ENCODE data around the gene CUBN. TPM values are rescaled to one million over a fixed set of nuclear protein-coding genes. Genes with fewer than 3 reads are reported as not detected.

The CUBN gene
- total RNA-seq, 3 donors from 2014 or later = 0.31 to 1.9 (median 0.38) TPM

DNA sequence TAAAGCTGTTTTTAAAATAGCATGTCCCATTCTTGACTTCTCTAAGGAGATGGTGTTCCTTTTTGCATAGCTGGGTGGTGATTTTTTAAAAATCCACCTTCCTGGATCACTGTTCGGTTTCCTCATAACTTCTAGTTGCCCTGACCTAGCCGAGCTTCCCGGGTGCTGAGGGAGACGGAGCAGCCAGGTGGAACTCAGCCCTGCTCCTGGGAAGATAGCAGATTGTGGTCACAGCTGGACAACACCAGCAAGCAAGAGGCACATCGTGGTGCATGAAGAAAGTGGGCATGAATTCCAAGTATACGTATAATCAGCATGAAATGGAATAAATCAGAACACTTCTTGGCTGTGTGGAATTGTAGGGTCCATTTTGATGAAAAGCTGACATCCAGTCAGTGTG is 238.9 kb downstream of the CUBN start:
- intact Hi-C loops (cut with DNase I, micrococcal nuclease) = no loop called here
- Histone ChIP-seq H3K4me1 (ENCODE audit: low read depth) (no peaks in the 10 kb centered on the region), H3K36me3 (ENCODE audit: low read depth) (no peaks in the 10 kb centered on the region), H3K9me3 (no peaks in the 10 kb centered on the region), H3K4me3 (no peak overlapping the region)
- ATAC-seq (no peak), DNase-seq (no peak)
- TF ChIP-seq, protein P1, sequence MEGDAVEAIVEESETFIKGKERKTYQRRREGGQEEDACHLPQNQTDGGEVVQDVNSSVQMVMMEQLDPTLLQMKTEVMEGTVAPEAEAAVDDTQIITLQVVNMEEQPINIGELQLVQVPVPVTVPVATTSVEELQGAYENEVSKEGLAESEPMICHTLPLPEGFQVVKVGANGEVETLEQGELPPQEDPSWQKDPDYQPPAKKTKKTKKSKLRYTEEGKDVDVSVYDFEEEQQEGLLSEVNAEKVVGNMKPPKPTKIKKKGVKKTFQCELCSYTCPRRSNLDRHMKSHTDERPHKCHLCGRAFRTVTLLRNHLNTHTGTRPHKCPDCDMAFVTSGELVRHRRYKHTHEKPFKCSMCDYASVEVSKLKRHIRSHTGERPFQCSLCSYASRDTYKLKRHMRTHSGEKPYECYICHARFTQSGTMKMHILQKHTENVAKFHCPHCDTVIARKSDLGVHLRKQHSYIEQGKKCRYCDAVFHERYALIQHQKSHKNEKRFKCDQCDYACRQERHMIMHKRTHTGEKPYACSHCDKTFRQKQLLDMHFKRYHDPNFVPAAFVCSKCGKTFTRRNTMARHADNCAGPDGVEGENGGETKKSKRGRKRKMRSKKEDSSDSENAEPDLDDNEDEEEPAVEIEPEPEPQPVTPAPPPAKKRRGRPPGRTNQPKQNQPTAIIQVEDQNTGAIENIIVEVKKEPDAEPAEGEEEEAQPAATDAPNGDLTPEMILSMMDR (IDR thresholded peaks at IDR 0.05) = no peak

DNA sequence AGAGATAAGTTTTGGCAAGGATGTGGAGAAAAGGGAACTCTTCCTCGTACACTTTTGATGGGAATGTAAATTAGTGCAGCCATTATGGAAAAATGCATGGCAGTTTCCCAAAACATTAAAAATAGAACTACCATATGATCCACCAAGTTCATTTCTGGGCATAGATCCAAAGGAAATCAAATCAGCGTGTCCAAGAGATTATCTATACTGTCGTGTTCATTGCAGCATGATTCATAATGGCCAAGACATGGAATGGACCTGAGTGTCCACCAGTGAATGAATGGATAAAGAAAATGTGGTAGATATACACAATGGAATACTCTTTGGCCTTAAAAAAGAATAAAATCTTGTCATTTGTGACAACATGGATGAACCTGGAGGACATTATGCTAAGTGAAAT is 242.0 kb downstream of the CUBN start:
- DNase-seq (no peak), ATAC-seq (no peak)
- intact Hi-C loops (cut with DNase I, micrococcal nuclease) = no loop called here
- no peaks in the 10 kb centered on the region for H3K9me3 ChIP-seq
- H3K4me1 ChIP-seq (ENCODE audit: low read depth) = no peaks in the 10 kb centered on the region
- H3K36me3 ChIP-seq (ENCODE audit: low read depth) = no peaks in the 10 kb centered on the region
- no peak overlapping the region for H3K4me3 ChIP-seq
- TF ChIP-seq, protein P1 (IDR thresholded peaks at IDR 0.05) = no peak

DNA sequence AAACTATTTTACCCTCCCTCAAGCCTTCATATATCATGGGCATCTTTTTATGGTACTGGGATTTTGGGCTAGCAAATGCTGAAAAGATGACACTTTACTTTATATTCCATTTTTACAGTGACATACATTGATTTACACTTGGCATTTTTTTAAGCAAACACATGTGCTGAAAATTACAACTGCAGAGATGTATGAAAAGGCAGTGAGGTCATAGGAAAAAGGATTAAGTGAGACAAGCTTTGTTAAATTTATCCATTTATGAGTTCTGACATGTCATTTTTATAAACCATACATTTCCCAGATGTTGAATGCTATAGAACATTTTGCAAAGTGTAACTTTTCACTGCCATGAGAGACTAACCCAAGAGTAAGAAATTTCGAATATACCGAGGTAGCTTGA is 243.6 kb downstream of the CUBN start:
- TF ChIP-seq, protein P1 (IDR thresholded peaks at IDR 0.05) = no peak
- Histone ChIP-seq H3K4me3 (no peak overlapping the region), H3K4me1 (ENCODE audit: low read depth) (no peaks in the 10 kb centered on the region), H3K36me3 (ENCODE audit: low read depth) (no peaks in the 10 kb centered on the region), H3K9me3 (no peaks in the 10 kb centered on the region)
- no peak for ATAC-seq
- DNase-seq = no peak
- intact Hi-C loops (cut with DNase I, micrococcal nuclease) = no loop called here

GRCh38 chr10:16884497-16884896 is 245.1 kb downstream of the CUBN start:
- ATAC-seq = no peak
- no peak for DNase-seq
- intact Hi-C loops (cut with DNase I, micrococcal nuclease) = no loop called here
- H3K36me3 ChIP-seq (ENCODE audit: low read depth) = no peaks in the 10 kb centered on the region
- no peaks in the 10 kb centered on the region for H3K9me3 ChIP-seq
- no peak overlapping the region for H3K4me3 ChIP-seq
- TF ChIP-seq, protein P1 (IDR thresholded peaks at IDR 0.05) = no peak
- no peaks in the 10 kb centered on the region for H3K4me1 ChIP-seq (ENCODE audit: low read depth)

GRCh38 chr10:16883084-16883483 is 246.5 kb downstream of the CUBN start:
- Histone ChIP-seq H3K4me1 (ENCODE audit: low read depth) (no peaks in the 10 kb centered on the region), H3K4me3 (no peak overlapping the region), H3K36me3 (ENCODE audit: low read depth) (no peaks in the 10 kb centered on the region), H3K9me3 (no peaks in the 10 kb centered on the region)
- DNase-seq (no peak), ATAC-seq (no peak)
- TF ChIP-seq, protein P1 (IDR thresholded peaks at IDR 0.05) = no peak
- intact Hi-C loops (cut with DNase I, micrococcal nuclease) = no loop called here

GRCh38 chr10:16870331-16870730 is 259.3 kb downstream of the CUBN start:
- intact Hi-C loops (cut with DNase I, micrococcal nuclease) = no loop called here
- no peaks in the 10 kb centered on the region for H3K9me3 ChIP-seq
- no peak overlapping the region for H3K4me3 ChIP-seq
- ATAC-seq (no peak), DNase-seq (no peak)
- TF ChIP-seq, protein P1 (IDR thresholded peaks at IDR 0.05) = no peak
- H3K36me3 ChIP-seq (ENCODE audit: low read depth) = no peaks in the 10 kb centered on the region
- no peaks in the 10 kb centered on the region for H3K4me1 ChIP-seq (ENCODE audit: low read depth)

Data from mucosa of descending colon (tissue), 3 donors.